ENCODE measurements around the gene PLA2G2E.

GRCh38 chr1:19957779-19958178 is 34.4 kb upstream of the PLA2G2E start:
- TF ChIP-seq CTCF (IDR thresholded peaks at IDR 0.05) (no peak), POLR2A (IDR thresholded peaks at IDR 0.05) (no peak)
